H1 (cell line): ENCODE results near the gene LRRTM4. TPM values are rescaled to one million over a fixed set of nuclear protein-coding genes. Genes with fewer than 3 reads are reported as not detected.

Source experiments
- ATF2 ChIP-seq: IDR thresholded peaks from 2 replicates; pipeline ENCODE4 v1.6.1; 2012; ENCODE audit warnings: low read length, inconsistent platforms
- CHD7 ChIP-seq: fragments of 300-600 bp; sonication (generic); IDR thresholded peaks from 2 replicates; pipeline ENCODE4 v1.7.1; 2012; ENCODE audit warnings: low read length, moderate library complexity, mild to moderate bottlenecking, inconsistent platforms; ENCODE audit not compliant: insufficient replicate concordance
- SP4 ChIP-seq: IDR thresholded peaks from 2 replicates; pipeline ENCODE4 v1.6.1; 2012; ENCODE audit warnings: low read length, inconsistent platforms
- polyA plus RNA-seq, 7 experiments: library from polyadenylated mRNA; depleted of rRNA in 3 of 7; stranded (reverse) in 5 of 7; unstranded in 2 of 7; fragments of >200 nt in 5 of 7; fragments of 200-250 nt in 2 of 7; gene quantifications; 1 replicate in 5 of 7; 2 replicates in 1 of 7; 4 replicates in 1 of 7; pipeline versions ENCODE4 v1.2.1 to v1.2.3, GENCODE V29; 2011 to 2013; ENCODE audit warnings: missing spikeins in 2 of 7, mixed read lengths in 2 of 7
- total RNA-seq: library from RNA; stranded (reverse); fragmentation: NEBNext Ultra II Directional; extraction: Animal tissue kit (Norgen Biotek cat#: 25700); gene quantifications from 2 replicates; pipeline ENCODE4 v1.2.1, GENCODE V29; 2021

Gene LRRTM4
- total and polyA plus RNA-seq, 2 of the 8 experiments (the other 6 are each of a cell fraction or from before 2014, with no cell fraction given), result 3.6 to 9.5 TPM

GRCh38 chr2:76997296-76997695 lies 524.9 kb downstream of the LRRTM4 start (continued):
- TF ChIP-seq CHD7 (no peak), ATF2 (no peak), SP4 (no peak)
